GM18526 (cell line): Measurements from ENCODE around the gene GRAMD1C.

Source experiments
- POLR2A ChIP-seq: IDR thresholded peaks from 3 replicates; pipeline ENCODE4 v1.6.1; 2011; ENCODE audit not compliant: insufficient read length; ENCODE audit errors: extremely low read depth

GRAMD1C gene

GRCh38 chr3:113981803-113982202, 143.2 kb downstream of the GRAMD1C start:
- no peak for TF ChIP-seq POLR2A

GRCh38 chr3:113983544-113983943, 145.0 kb downstream of the GRAMD1C start:
- no peak for TF ChIP-seq POLR2A

GRCh38 chr3:113985541-113985940, 147.0 kb downstream of the GRAMD1C start:
- TF ChIP-seq POLR2A = no peak
